GM23248 (cell line): ENCODE results near the gene FHAD1. TPM values are rescaled to one million over a fixed set of nuclear protein-coding genes. Genes with fewer than 3 reads are reported as not detected.

Experiments
- DNase-seq: peaks from one replicate; pipeline ENCODE4 v3.0.0-alpha.2; 2015
- H2AFZ ChIP-seq: fragments of 200-600 bp; sonication (generic); 2 replicates; pipeline ENCODE4 v1.6.1; 2016; ENCODE audit warnings: antibody characterized with exemption
- H3F3A ChIP-seq: fragments of 200-600 bp; sonication (generic); 2 replicates; pipeline ENCODE4 v1.6.1; 2016; ENCODE audit warnings: mild to moderate bottlenecking, antibody characterized with exemption, mixed run types; ENCODE audit not compliant: insufficient read depth
- H3K27ac ChIP-seq: fragments of 200-600 bp; sonication (generic); 2 replicates; pipeline ENCODE4 v1.5.1; 2016; ENCODE audit warnings: mild to moderate bottlenecking
- H3K27me3 ChIP-seq: fragments of 200-600 bp; sonication (generic); replicated peaks from 2 replicates; pipeline ENCODE4 v1.6.1; 2016; ENCODE audit warnings: mild to moderate bottlenecking; ENCODE audit not compliant: insufficient read depth
- H3K36me3 ChIP-seq: fragments of 200-600 bp; sonication (generic); 2 replicates; pipeline ENCODE4 v1.6.1; 2016; ENCODE audit warnings: low read depth, mild to moderate bottlenecking
- H3K4me1 ChIP-seq: fragments of 200-600 bp; sonication (generic); 2 replicates; pipeline ENCODE4 v1.6.1; 2016; ENCODE audit warnings: mild to moderate bottlenecking; ENCODE audit not compliant: insufficient read depth
- H3K4me2 ChIP-seq: fragments of 200-600 bp; sonication (generic); one replicate; pipeline ENCODE4 v1.6.1; 2016; ENCODE audit warnings: mild to moderate bottlenecking; ENCODE audit not compliant: unreplicated experiment
- H3K4me3 ChIP-seq: fragments of 200-600 bp; sonication (generic); 2 replicates; pipeline ENCODE4 v1.5.1; 2016; ENCODE audit warnings: mild to moderate bottlenecking
- H3K79me2 ChIP-seq: fragments of 200-600 bp; sonication (generic); 2 replicates; pipeline ENCODE4 v1.6.1; 2016; ENCODE audit warnings: mild to moderate bottlenecking; ENCODE audit not compliant: insufficient read depth
- H3K9ac ChIP-seq: fragments of 200-600 bp; sonication (generic); 2 replicates; pipeline ENCODE4 v1.6.1; 2016; ENCODE audit warnings: mild to moderate bottlenecking
- H3K9me2 ChIP-seq: fragments of 200-600 bp; sonication (generic); 2 replicates; pipeline ENCODE4 v1.6.1; 2016; ENCODE audit warnings: mixed run types, mild to moderate bottlenecking, moderate library complexity; ENCODE audit not compliant: insufficient read depth
- H3K9me3 ChIP-seq: fragments of 200-600 bp; sonication (generic); one replicate; pipeline ENCODE4 v1.6.1; 2017; ENCODE audit warnings: low read depth
- H4K20me1 ChIP-seq: fragments of 200-600 bp; sonication (generic); 2 replicates; pipeline ENCODE4 v1.6.0; 2016; ENCODE audit not compliant: insufficient read depth
- EZH2 ChIP-seq: fragments of 200-600 bp; sonication (generic); IDR thresholded peaks from 2 replicates; pipeline ENCODE4 v1.6.1; 2018; ENCODE audit warnings: antibody characterized with exemption, mild to moderate bottlenecking; ENCODE audit not compliant: insufficient read depth, poor library complexity, severe bottlenecking
- EZH2phosphoT487 ChIP-seq: fragments of 200-600 bp; sonication (generic); IDR thresholded peaks from 2 replicates; pipeline ENCODE4 v1.6.1; 2018; ENCODE audit warnings: antibody characterized with exemption, moderate library complexity, mild to moderate bottlenecking, low read depth; ENCODE audit not compliant: insufficient read depth
- WGBS, 2 experiments: methylation state at CpG; one replicate each; pipeline ENCODE4 v1.1.6; 2015 to 2017; ENCODE audit warnings: low lambda C conversion rate in 2 of 2, low coverage in 1 of 2; ENCODE audit errors: missing lambda C conversion rate in 2 of 2; 5-methylcytosine and 5-hydroxymethylcytosine counted together
- in situ Hi-C: fragments of 300-500 bp; cut with MboI; formaldehyde crosslinking; loops from 2 replicates; pipeline ENCODE4 v1.15.0; 2020
- polyA plus RNA-seq: library from polyadenylated mRNA; unstranded; fragments of >200 nt; fragmentation: Nextera tagmentation; extraction: Ambion mirVana; gene quantifications from 2 replicates; pipeline ENCODE4 v1.2.1, GENCODE V29; 2016
- total RNA-seq: library from RNA; depleted of rRNA; stranded (reverse); fragments of >200 nt; shearing (Covaris generic); gene quantifications from 2 replicates; pipeline ENCODE4 v1.2.3, GENCODE V29; 2014

FHAD1 gene
- total and polyA plus RNA-seq, 2 experiments from 2014 or later, result 0.24 TPM; not detected in 1

- no peak for TF ChIP-seq EZH2
- no peak for TF ChIP-seq EZH2phosphoT487
- Histone ChIP-seq H3K4me1 (peaks cover 15% of the 10 kb centered on the region; the same call in 1 of the 2 replicates), H2AFZ (no peak overlapping the region), H3K9me2 (no peaks in the 10 kb centered on the region), H4K20me1 (no peaks in the 10 kb centered on the region), H3K27ac (no peak overlapping the region), H3K27me3 (no peaks in the 10 kb centered on the region), H3K4me2 (no peak overlapping the region), H3K36me3 (no peaks in the 10 kb centered on the region), H3F3A (no peaks in the 10 kb centered on the region; the same call in 1 of the 2 replicates), H3K4me3 (no peak overlapping the region), H3K79me2 (no peaks in the 10 kb centered on the region), H3K9me3 (no peaks in the 10 kb centered on the region), H3K9ac (no peak overlapping the region)
- in situ Hi-C loops, result no loop called here
- 39 to 58% methylated on average over 1 of the region's 1 CpG for WGBS, 2 experiments
- no peak for DNase-seq
Observed at GRCh38 chr1:15308135-15308534, 61.1 kb downstream of the FHAD1 start.

GRCh38 chr1:15308621-15309027 is 61.6 kb downstream of the FHAD1 start:
- 82 to 87% methylated on average over 6 of the region's 6 CpGs for WGBS, 2 experiments
- Histone ChIP-seq H3K9me3 (no peaks in the 10 kb centered on the region), H3K9ac (no peak overlapping the region), H2AFZ (no peak overlapping the region), H3K27me3 (no peaks in the 10 kb centered on the region), H4K20me1 (no peaks in the 10 kb centered on the region), H3K27ac (no peak overlapping the region), H3K36me3 (no peaks in the 10 kb centered on the region), H3F3A (no peaks in the 10 kb centered on the region; the same call in 1 of the 2 replicates), H3K79me2 (no peaks in the 10 kb centered on the region), H3K4me3 (no peak overlapping the region), H3K4me1 (peaks cover 15% of the 10 kb centered on the region; the same call in 1 of the 2 replicates), H3K4me2 (no peak overlapping the region), H3K9me2 (no peaks in the 10 kb centered on the region)
- DNase-seq, result no peak
- no peak for TF ChIP-seq EZH2
- TF ChIP-seq EZH2phosphoT487, result no peak
- in situ Hi-C loops, result no loop called here

- WGBS, 2 experiments, result 80 to 87% methylated on average over 10 of the region's 10 CpGs
Observed at GRCh38 chr1:15309687-15310086, 62.7 kb downstream of the FHAD1 start.

GRCh38 chr1:15310544-15310943 is 63.5 kb downstream of the FHAD1 start:
- no peaks in the 10 kb centered on the region for H4K20me1 ChIP-seq
- TF ChIP-seq EZH2phosphoT487 (no peak), EZH2 (no peak)
- peaks cover 3% of the 10 kb centered on the region; the same call in 1 of the 2 replicates for H3K4me1 ChIP-seq
- no peak overlapping the region for H3K4me2 ChIP-seq
- H3K9me2 ChIP-seq, result no peaks in the 10 kb centered on the region
- H3K9me3 ChIP-seq, result no peaks in the 10 kb centered on the region
- in situ Hi-C loops, result no loop called here
- no peak overlapping the region for H3K4me3 ChIP-seq
- H3K79me2 ChIP-seq, result no peaks in the 10 kb centered on the region
- H2AFZ ChIP-seq, result no peak overlapping the region
- H3K36me3 ChIP-seq, result no peaks in the 10 kb centered on the region
- H3K27ac ChIP-seq, result no peak overlapping the region
- H3F3A ChIP-seq, result no peaks in the 10 kb centered on the region
- H3K27me3 ChIP-seq, result no peaks in the 10 kb centered on the region
- 81 to 83% methylated on average over 7 of the region's 7 CpGs for WGBS, 2 experiments
- H3K9ac ChIP-seq, result no peak overlapping the region
- no peak for DNase-seq

More at GRCh38 chr1:15309687-15310086, 62.7 kb downstream of the FHAD1 start:
- Histone ChIP-seq H3K27me3 (no peaks in the 10 kb centered on the region), H4K20me1 (no peaks in the 10 kb centered on the region), H3K9me2 (no peaks in the 10 kb centered on the region), H3K36me3 (no peaks in the 10 kb centered on the region), H3K4me2 (no peak overlapping the region), H3K9me3 (no peaks in the 10 kb centered on the region), H3F3A (no peaks in the 10 kb centered on the region; the same call in 1 of the 2 replicates), H3K9ac (no peak overlapping the region), H3K4me1 (peaks cover 12% of the 10 kb centered on the region; the same call in 1 of the 2 replicates), H3K4me3 (no peak overlapping the region), H2AFZ (no peak overlapping the region), H3K27ac (no peak overlapping the region), H3K79me2 (no peaks in the 10 kb centered on the region)
- TF ChIP-seq EZH2phosphoT487, result no peak
- no peak for TF ChIP-seq EZH2
- in situ Hi-C loops, result no loop called here
- DNase-seq, result no peak
